Prostate gland (tissue), 2 donors: Measurements from ENCODE around the gene PGR. TPM values are rescaled to one million over a fixed set of nuclear protein-coding genes. Genes with fewer than 3 reads are reported as not detected.

Experiments used
- DNase-seq: peaks from one replicate; pipeline ENCODE4 v3.0.0-alpha.2; 2019; ENCODE audit warnings: low spot score
- H3K27ac ChIP-seq, 2 donors: fragments of 200-600 bp; sonication (generic); 2 replicates each; pipeline ENCODE4 v1.5.1; 2017 to 2019
- H3K27me3 ChIP-seq: fragments of 200-600 bp; sonication (generic); replicated peaks from 2 replicates; pipeline ENCODE4 v1.5.1; 2019; ENCODE audit not compliant: insufficient read depth
- H3K36me3 ChIP-seq, 2 donors: fragments of 200-600 bp; sonication (generic); 1 replicate in 1 of 2; 2 replicates in 1 of 2; pipeline versions ENCODE4 v1.5.1 to v1.8.1; 2017 to 2019
- H3K4me1 ChIP-seq: fragments of 200-600 bp; sonication (generic); replicated peaks from 2 replicates; pipeline ENCODE4 v1.5.1; 2019
- H3K4me3 ChIP-seq, 2 donors: fragments of 200-600 bp; sonication (generic); 2 replicates each; pipeline ENCODE4 v1.5.1; 2017 to 2019
- H3K9me3 ChIP-seq: fragments of 200-600 bp; sonication (generic); 2 replicates; pipeline ENCODE4 v1.5.1; 2017
- POLR2A ChIP-seq: fragments of 450-650 bp; IDR thresholded peaks from one replicate; pipeline ENCODE4 v1.6.1; 2016; ENCODE audit warnings: antibody characterized with exemption, mild to moderate bottlenecking
- POLR2AphosphoS5 ChIP-seq: sonication (generic); formaldehyde crosslinking; IDR thresholded peaks from one replicate; pipeline ENCODE4 v1.6.1; 2017; ENCODE audit warnings: antibody characterized with exemption
- WGBS: methylation state at CpG from one replicate; pipeline ENCODE4 v1.1.5; 2018; 5-methylcytosine and 5-hydroxymethylcytosine counted together
- intact Hi-C: fragments of 100-400 bp; cut with DNase I; formaldehyde crosslinking; loops from one replicate; pipeline ENCODE4 v1.14.2; 2022
- total RNA-seq, 2 donors: library from RNA; depleted of rRNA; stranded (reverse); fragments of >200 nt; gene quantifications; one replicate each; pipeline ENCODE4 v1.1.0, GENCODE V29; 2016
- TF ChIP-seq, protein P1 (sequence below), 4 experiments: fragments of 200-600 bp in 2 of 4; fragments of 450-650 bp in 2 of 4; sonication (generic) in 2 of 4; IDR thresholded peaks; 1 replicate in 3 of 4; 2 replicates in 1 of 4; pipeline ENCODE4 v1.5.1; 2016 to 2019; ENCODE audit warnings: antibody characterized with exemption in 4 of 4, mild to moderate bottlenecking in 2 of 4, moderate library complexity in 2 of 4

PGR gene
- total RNA-seq, 2 donors from 2014 or later, result 3.5 to 5.9 TPM

DNA sequence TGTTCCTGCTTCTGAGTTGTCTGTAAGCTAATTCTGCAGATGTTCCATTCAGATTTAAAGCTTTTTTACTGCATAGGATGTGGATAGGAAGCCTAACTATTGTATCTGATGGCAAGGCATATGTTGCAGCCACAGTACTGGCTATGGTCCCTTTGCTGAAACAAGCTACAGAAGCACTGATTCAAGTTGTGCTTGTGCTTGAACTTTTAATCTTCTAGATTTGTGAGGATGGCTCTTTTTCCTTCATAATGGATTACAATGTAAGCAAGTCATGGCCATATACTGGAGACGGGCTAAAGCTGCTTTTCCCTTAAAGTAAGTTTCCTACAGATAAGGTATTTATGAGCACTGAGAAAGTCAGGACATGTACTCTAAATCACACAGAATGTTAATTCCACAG is 138.7 kb downstream of the PGR start:
- WGBS, result 19% methylated on average over 1 of the region's 1 CpG
- intact Hi-C loops, result no loop called here
- H3K27me3 ChIP-seq, result no peaks in the 10 kb centered on the region
- H3K36me3 ChIP-seq, result no peaks in the 10 kb centered on the region
- no peaks in the 10 kb centered on the region for H3K4me1 ChIP-seq
- H3K27ac ChIP-seq, result no peak overlapping the region
- no peak overlapping the region for H3K4me3 ChIP-seq
- no peaks in the 10 kb centered on the region for H3K9me3 ChIP-seq
- no peak for DNase-seq
- TF ChIP-seq, protein P1, sequence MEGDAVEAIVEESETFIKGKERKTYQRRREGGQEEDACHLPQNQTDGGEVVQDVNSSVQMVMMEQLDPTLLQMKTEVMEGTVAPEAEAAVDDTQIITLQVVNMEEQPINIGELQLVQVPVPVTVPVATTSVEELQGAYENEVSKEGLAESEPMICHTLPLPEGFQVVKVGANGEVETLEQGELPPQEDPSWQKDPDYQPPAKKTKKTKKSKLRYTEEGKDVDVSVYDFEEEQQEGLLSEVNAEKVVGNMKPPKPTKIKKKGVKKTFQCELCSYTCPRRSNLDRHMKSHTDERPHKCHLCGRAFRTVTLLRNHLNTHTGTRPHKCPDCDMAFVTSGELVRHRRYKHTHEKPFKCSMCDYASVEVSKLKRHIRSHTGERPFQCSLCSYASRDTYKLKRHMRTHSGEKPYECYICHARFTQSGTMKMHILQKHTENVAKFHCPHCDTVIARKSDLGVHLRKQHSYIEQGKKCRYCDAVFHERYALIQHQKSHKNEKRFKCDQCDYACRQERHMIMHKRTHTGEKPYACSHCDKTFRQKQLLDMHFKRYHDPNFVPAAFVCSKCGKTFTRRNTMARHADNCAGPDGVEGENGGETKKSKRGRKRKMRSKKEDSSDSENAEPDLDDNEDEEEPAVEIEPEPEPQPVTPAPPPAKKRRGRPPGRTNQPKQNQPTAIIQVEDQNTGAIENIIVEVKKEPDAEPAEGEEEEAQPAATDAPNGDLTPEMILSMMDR (IDR thresholded peaks at IDR 0.05), result no peak

DNA sequence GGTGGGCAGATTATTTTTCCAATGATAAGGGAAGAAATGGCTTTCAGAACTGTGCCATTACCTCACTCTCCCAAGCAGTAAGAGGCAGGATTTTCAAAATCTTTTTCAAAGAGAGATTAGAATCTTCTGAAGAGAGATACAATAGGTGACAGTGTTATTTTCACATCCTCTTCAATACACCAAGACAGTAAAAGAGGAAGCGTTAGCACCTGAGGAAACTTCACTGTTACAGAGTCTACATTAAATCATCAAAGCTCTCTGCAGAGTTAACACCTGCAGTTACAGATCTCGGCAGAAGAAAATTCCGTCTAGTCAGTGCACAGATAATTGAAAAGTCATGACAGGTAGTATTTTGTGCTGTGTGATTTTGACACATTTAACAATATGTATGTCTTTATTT is 144.9 kb downstream of the PGR start:
- TF ChIP-seq, protein P1 (IDR thresholded peaks at IDR 0.05), result no peak
- TF ChIP-seq POLR2A (no peak), POLR2AphosphoS5 (no peak)
- DNase-seq, result no peak
- no peaks in the 10 kb centered on the region for H3K4me1 ChIP-seq
- H3K36me3 ChIP-seq, result no peaks in the 10 kb centered on the region
- 82% methylated on average over 3 of the region's 3 CpGs for WGBS
- intact Hi-C loops, result loop anchor here (5.0 to 10.0 kb wide), 2 partner anchors 140 to 453 kb away; partner anchors contain the start of gene PGR
- no peaks in the 10 kb centered on the region for H3K9me3 ChIP-seq
- H3K4me3 ChIP-seq, result no peak overlapping the region
- no peak overlapping the region for H3K27ac ChIP-seq
- no peaks in the 10 kb centered on the region for H3K27me3 ChIP-seq

DNA sequence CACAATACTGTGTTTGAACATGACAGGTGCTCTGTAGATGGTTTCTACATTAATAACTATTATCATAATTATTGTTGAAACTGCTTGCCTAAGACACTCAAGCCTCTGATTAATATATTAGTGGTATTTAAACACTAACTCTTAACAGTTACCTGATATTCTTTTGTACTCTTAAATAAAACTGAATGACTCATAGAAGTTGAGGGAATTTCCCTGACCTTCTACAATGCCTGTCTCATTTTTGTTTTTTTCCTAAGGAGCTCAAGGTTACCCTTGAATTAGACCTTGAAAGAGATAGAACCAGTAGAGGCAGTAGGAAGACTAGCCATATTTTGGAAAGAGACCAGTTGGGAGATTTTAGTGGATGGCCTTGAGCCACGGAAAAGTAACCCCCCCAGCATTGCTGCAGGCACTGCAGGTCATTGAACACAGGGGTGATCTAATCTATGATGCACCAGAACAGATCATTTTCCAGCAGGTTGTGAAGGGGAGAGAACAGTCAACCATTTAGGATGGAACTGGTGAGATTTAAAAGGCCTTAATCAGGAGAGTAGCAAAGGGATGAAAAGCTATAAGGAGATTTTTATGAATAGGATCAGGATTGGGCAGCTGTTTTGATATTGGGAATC is 148.3 kb downstream of the PGR start:
- Histone ChIP-seq H3K27ac (no peak overlapping the region), H3K27me3 (no peaks in the 10 kb centered on the region), H3K36me3 (no peaks in the 10 kb centered on the region), H3K4me3 (no peak overlapping the region), H3K4me1 (no peaks in the 10 kb centered on the region), H3K9me3 (no peaks in the 10 kb centered on the region)
- WGBS, result 71% methylated on average over 1 of the region's 1 CpG
- no peak for TF ChIP-seq POLR2AphosphoS5
- no peak for TF ChIP-seq POLR2A
- TF ChIP-seq, protein P1 (IDR thresholded peaks at IDR 0.05), result no peak
- intact Hi-C loops, result loop anchor here (5.0 to 10.0 kb wide), 2 partner anchors 143 to 456 kb away; partner anchors contain the start of gene PGR
- DNase-seq, result no peak

DNA sequence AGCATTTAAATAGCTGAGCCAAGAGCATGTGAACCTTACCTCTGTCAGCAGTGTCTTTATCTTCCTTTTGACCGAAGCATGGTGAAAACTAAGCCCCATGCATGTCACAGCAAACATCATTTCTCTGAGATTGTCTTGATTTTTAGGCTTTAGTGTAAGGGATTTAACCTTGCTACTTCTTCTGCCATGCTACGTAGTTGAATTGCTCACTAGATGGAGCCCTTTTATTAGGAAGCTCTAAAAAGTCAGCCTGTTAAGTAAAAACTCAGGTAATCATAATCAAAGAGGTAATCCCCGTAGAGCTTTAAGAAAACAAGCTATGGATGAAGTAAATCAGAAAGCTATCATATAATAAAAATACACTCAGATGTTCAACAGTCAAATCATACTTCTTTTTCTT is 149.5 kb downstream of the PGR start:
- Histone ChIP-seq H3K4me3 (no peak overlapping the region), H3K4me1 (no peaks in the 10 kb centered on the region), H3K27me3 (no peaks in the 10 kb centered on the region), H3K36me3 (no peaks in the 10 kb centered on the region), H3K9me3 (no peaks in the 10 kb centered on the region), H3K27ac (no peak overlapping the region)
- DNase-seq, result no peak
- no peak for TF ChIP-seq POLR2A
- TF ChIP-seq, protein P1 (IDR thresholded peaks at IDR 0.05), result peak in 3 of 4 experiments; percentile 12 to 54 (median 20)
- 65% methylated on average over 3 of the region's 3 CpGs for WGBS
- intact Hi-C loops, result loop anchor here (5.0 to 10.0 kb wide), 2 partner anchors 145 to 457 kb away; partner anchors contain the start of gene PGR
